Measurements from ENCODE around the gene PLXNA1. TPM values are rescaled to one million over a fixed set of nuclear protein-coding genes. Genes with fewer than 3 reads are reported as not detected.

The PLXNA1 gene
- total and polyA plus RNA-seq, 9 of the 15 experiments (the other 6 are each of a cell fraction or from before 2014, with no cell fraction given): 0.23 to 59.9 (median 16.8) TPM

- Histone ChIP-seq H3K36me3 (ENCODE audit: control insufficient read depth, insufficient read depth, low read length) (peaks cover 76% of the 10 kb centered on the region; the same call in 2 of the 3 replicates), H3K79me2 (ENCODE audit: control insufficient read depth, insufficient read depth, low read length) (no peaks in the 10 kb centered on the region), H3K27me3 (ENCODE audit: control insufficient read depth in 2 of 2, insufficient read depth in 2 of 2, low read length in 2 of 2) (no peaks in the 10 kb centered on the region), H3K4me3 (no peak overlapping the region), H3K4me1 (replicated peaks in 1 of 2; ENCODE audit: control insufficient read depth in 2 of 2, insufficient read depth in 2 of 2, low read length in 2 of 2) (peaks cover 0 to 3% of the 10 kb centered on the region in 2 experiments; a peak in 2 of 5 replicates), H3K4me2 (ENCODE audit: insufficient read depth, low read length) (no peak overlapping the region), H3K9me1 (ENCODE audit: control insufficient read depth, insufficient read depth, low read length) (no peaks in the 10 kb centered on the region), H3K9ac (ENCODE audit: insufficient read depth in 1 of 2, low read depth in 2 of 2, low read length in 2 of 2) (no peak overlapping the region), H2AFZ (ENCODE audit: low read depth, low read length) (no peak overlapping the region), H3K9me3 (replicated peaks; ENCODE audit: control insufficient read depth, insufficient read depth, low read depth, low read length) (no peaks in the 10 kb centered on the region), H3K27ac (ENCODE audit: extremely low read depth, low read depth, low read length) (no peak overlapping the region), H4K20me1 (replicated peaks; ENCODE audit: control insufficient read depth, insufficient read depth, low read length) (no peaks in the 10 kb centered on the region)
- ChIA-PET POLR2A (interaction anchor here (1.0 kb wide), 1 partner anchor 20 kb away, joined by 3 read pairs; no protein-coding TSS in a partner anchor), CTCF (ENCODE audit: low intra/inter-chr PET ratio) (no interaction called here)
- WGBS (ENCODE audit: insufficient coverage, low coverage, missing lambda C conversion rate): 85% methylated on average over 5 of the region's 7 CpGs
- BruUV-seq (replicated peaks): no TSS peak
- TF ChIP-seq BRF1 (IDR thresholded peaks at IDR 0.05; ENCODE audit: borderline replicate concordance, extremely low read depth, insufficient read length) (no peak), BACH1 (tag; IDR thresholded peaks at IDR 0.05) (no peak), BHLHE40 (IDR thresholded peaks at IDR 0.05; ENCODE audit: low read length) (no peak), USF1 (CRISPR knock-in tag; IDR thresholded peaks at IDR 0.05) (no peak), FOXJ2 (tag; IDR thresholded peaks at IDR 0.05) (no peak), E2F3 (CRISPR knock-in tag; IDR thresholded peaks at IDR 0.05) (no peak), ZNF146 (CRISPR knock-in tag; IDR thresholded peaks at IDR 0.05; ENCODE audit: unreplicated experiment) (no peak), HMG20B (CRISPR knock-in tag; IDR thresholded peaks at IDR 0.05) (no peak), SIRT6 (IDR thresholded peaks at IDR 0.05; ENCODE audit: low read depth, low read length) (no peak), SP2 (IDR thresholded peaks at IDR 0.05; ENCODE audit: extremely low read depth, low read depth, low read length, poor library complexity, severe bottlenecking) (no peak), U2AF1 (optimal IDR thresholded peaks at IDR 0.05; ENCODE audit: low read depth, low read length) (no peak), SPI1 (IDR thresholded peaks at IDR 0.05; ENCODE audit: borderline replicate concordance, low read depth, low read length) (no peak)
- TF ChIP-seq, protein P1, sequence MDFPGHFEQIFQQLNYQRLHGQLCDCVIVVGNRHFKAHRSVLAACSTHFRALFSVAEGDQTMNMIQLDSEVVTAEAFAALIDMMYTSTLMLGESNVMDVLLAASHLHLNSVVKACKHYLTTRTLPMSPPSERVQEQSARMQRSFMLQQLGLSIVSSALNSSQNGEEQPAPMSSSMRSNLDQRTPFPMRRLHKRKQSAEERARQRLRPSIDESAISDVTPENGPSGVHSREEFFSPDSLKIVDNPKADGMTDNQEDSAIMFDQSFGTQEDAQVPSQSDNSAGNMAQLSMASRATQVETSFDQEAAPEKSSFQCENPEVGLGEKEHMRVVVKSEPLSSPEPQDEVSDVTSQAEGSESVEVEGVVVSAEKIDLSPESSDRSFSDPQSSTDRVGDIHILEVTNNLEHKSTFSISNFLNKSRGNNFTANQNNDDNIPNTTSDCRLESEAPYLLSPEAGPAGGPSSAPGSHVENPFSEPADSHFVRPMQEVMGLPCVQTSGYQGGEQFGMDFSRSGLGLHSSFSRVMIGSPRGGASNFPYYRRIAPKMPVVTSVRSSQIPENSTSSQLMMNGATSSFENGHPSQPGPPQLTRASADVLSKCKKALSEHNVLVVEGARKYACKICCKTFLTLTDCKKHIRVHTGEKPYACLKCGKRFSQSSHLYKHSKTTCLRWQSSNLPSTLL (IDR thresholded peaks at IDR 0.05): no peak
- DNase-seq (ENCODE audit: extremely low read depth in 1 of 4, low spot score in 3 of 4) (no peak), FAIRE-seq (no peak), ATAC-seq (no peak)
- in situ Hi-C loops (cut with MboI): no loop called here
- intact Hi-C loops (cut with micrococcal nuclease): no loop called here
Observed at GRCh38 chr3:127026661-127027060, 43.7 kb downstream of the PLXNA1 start.

Data from K562 (cell line).